ENCODE results near the gene RASAL2. TPM values are rescaled to one million over a fixed set of nuclear protein-coding genes. Genes with fewer than 3 reads are reported as not detected.

The RASAL2 gene
- total RNA-seq, 3 donors from 2014 or later (not counting 1 experiment from before 2014, with no cell fraction given), result 0.16 to 0.23 TPM; not detected in 1

DNA sequence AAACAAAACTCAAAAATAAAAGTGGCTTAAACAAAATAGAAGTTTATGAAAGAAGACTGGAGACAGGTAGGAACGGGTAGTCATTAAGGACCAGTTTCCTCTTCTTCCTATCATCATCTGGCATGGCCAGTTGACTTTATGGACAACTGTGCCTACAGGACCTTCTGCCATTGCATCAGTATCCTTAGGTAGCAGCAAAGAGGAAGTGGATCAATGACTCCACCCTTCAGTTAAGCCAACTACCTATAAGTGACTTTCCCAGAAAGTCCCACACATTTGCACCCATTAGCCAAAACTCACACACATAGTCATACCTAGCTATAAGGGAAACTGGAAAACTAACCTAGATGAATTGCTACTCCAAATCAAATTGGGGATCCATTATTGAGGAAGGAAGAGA lies 51.7 kb downstream of the RASAL2 start:
- Mint-ChIP-seq H3K9me3 (peaks cover 3% of the 10 kb centered on the region in 2 donors), H3K4me1 (no peaks in the 10 kb centered on the region), H3K27me3 (ENCODE audit: low read depth in 2 of 2) (no peaks in the 10 kb centered on the region), H3K27ac (no peak overlapping the region), H3K36me3 (no peaks in the 10 kb centered on the region), H3K4me3 (no peak overlapping the region)
- DNase-seq, result no peak
- no peak overlapping the region for H3K27ac ChIP-seq (ENCODE audit: low read length)
- 88% methylated on average over 1 of the region's 1 CpG for WGBS (ENCODE audit: insufficient coverage)
- no peak for TF ChIP-seq CTCF (IDR thresholded peaks at IDR 0.05)
- H3K36me3 ChIP-seq (ENCODE audit: control insufficient read depth, insufficient read depth, low read length), result no peaks in the 10 kb centered on the region
- H3K27me3 ChIP-seq (ENCODE audit: control insufficient read depth, insufficient read depth, low read length), result no peaks in the 10 kb centered on the region
- no peak for ATAC-seq
- H3K4me1 ChIP-seq (ENCODE audit: control insufficient read depth, insufficient read depth, low read length), result no peaks in the 10 kb centered on the region
- no peak overlapping the region for H3K4me3 ChIP-seq (ENCODE audit: low read length)
- intact Hi-C loops (cut with micrococcal nuclease), result no loop called here
- H3K9me3 ChIP-seq (ENCODE audit: control insufficient read depth, insufficient read depth, low read length), result no peaks in the 10 kb centered on the region

GRCh38 chr1:178146436-178146835 lies 52.5 kb downstream of the RASAL2 start:
- WGBS (ENCODE audit: insufficient coverage), result 100% methylated on average over 2 of the region's 2 CpGs
- Mint-ChIP-seq H3K27ac (no peak overlapping the region), H3K36me3 (no peaks in the 10 kb centered on the region), H3K4me1 (no peaks in the 10 kb centered on the region), H3K4me3 (no peak overlapping the region), H3K9me3 (peaks cover 3% of the 10 kb centered on the region in 2 donors), H3K27me3 (ENCODE audit: low read depth in 2 of 2) (no peaks in the 10 kb centered on the region)
- H3K27me3 ChIP-seq (ENCODE audit: control insufficient read depth, insufficient read depth, low read length), result no peaks in the 10 kb centered on the region
- H3K4me3 ChIP-seq (ENCODE audit: low read length), result no peak overlapping the region
- no peak for DNase-seq
- TF ChIP-seq CTCF (IDR thresholded peaks at IDR 0.05), result no peak
- no peaks in the 10 kb centered on the region for H3K9me3 ChIP-seq (ENCODE audit: control insufficient read depth, insufficient read depth, low read length)
- no peaks in the 10 kb centered on the region for H3K4me1 ChIP-seq (ENCODE audit: control insufficient read depth, insufficient read depth, low read length)
- no peaks in the 10 kb centered on the region for H3K36me3 ChIP-seq (ENCODE audit: control insufficient read depth, insufficient read depth, low read length)
- H3K27ac ChIP-seq (ENCODE audit: low read length), result no peak overlapping the region
- ATAC-seq, result no peak
- intact Hi-C loops (cut with micrococcal nuclease), result no loop called here

GRCh38 chr1:178150610-178151009 lies 56.7 kb downstream of the RASAL2 start:
- Mint-ChIP-seq H3K27me3 (ENCODE audit: low read depth in 2 of 2) (no peaks in the 10 kb centered on the region), H3K9me3 (no peaks in the 10 kb centered on the region), H3K27ac (no peak overlapping the region), H3K36me3 (no peaks in the 10 kb centered on the region), H3K4me3 (no peak overlapping the region), H3K4me1 (no peaks in the 10 kb centered on the region)
- no CpG with 5 or more reads among the region's 1 CpG for WGBS (ENCODE audit: insufficient coverage)
- intact Hi-C loops (cut with micrococcal nuclease), result no loop called here
- Histone ChIP-seq H3K4me3 (ENCODE audit: low read length) (no peak overlapping the region), H3K9me3 (ENCODE audit: control insufficient read depth, insufficient read depth, low read length) (no peaks in the 10 kb centered on the region), H3K4me1 (ENCODE audit: control insufficient read depth, insufficient read depth, low read length) (no peaks in the 10 kb centered on the region), H3K27me3 (ENCODE audit: control insufficient read depth, insufficient read depth, low read length) (no peaks in the 10 kb centered on the region), H3K27ac (ENCODE audit: low read length) (no peak overlapping the region), H3K36me3 (ENCODE audit: control insufficient read depth, insufficient read depth, low read length) (no peaks in the 10 kb centered on the region)
- ATAC-seq, result no peak
- TF ChIP-seq CTCF (IDR thresholded peaks at IDR 0.05), result no peak
- no peak for DNase-seq

DNA sequence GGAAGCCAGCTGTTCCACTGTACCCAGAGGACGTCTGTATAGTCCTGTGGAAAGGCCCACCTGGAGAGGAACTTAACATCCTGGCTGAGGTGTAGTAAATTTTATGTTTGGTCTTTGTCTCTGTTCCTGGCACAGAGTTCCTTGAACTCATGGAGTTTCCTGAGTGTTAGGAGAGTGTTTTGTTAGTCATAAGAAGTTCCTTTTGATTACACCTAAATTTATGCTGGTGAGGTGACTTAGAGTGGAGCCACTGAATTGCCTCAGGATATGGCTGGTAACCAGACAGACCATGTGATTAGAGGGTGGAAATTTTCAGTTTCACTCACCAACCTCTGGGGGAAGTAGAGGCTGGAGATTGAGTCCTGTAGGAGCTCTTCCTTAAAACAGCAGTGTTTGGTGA lies 57.9 kb downstream of the RASAL2 start:
- Mint-ChIP-seq H3K4me3 (no peak overlapping the region), H3K36me3 (no peaks in the 10 kb centered on the region), H3K9me3 (no peaks in the 10 kb centered on the region), H3K4me1 (no peaks in the 10 kb centered on the region), H3K27me3 (ENCODE audit: low read depth in 2 of 2) (no peaks in the 10 kb centered on the region), H3K27ac (no peak overlapping the region)
- Histone ChIP-seq H3K36me3 (ENCODE audit: control insufficient read depth, insufficient read depth, low read length) (no peaks in the 10 kb centered on the region), H3K4me1 (ENCODE audit: control insufficient read depth, insufficient read depth, low read length) (no peaks in the 10 kb centered on the region), H3K9me3 (ENCODE audit: control insufficient read depth, insufficient read depth, low read length) (no peaks in the 10 kb centered on the region), H3K27ac (ENCODE audit: low read length) (no peak overlapping the region), H3K4me3 (ENCODE audit: low read length) (no peak overlapping the region), H3K27me3 (ENCODE audit: control insufficient read depth, insufficient read depth, low read length) (no peaks in the 10 kb centered on the region)
- DNase-seq, result no peak
- ATAC-seq, result no peak
- WGBS (ENCODE audit: insufficient coverage), result 37% methylated on average over 1 of the region's 1 CpG
- no peak for TF ChIP-seq CTCF (IDR thresholded peaks at IDR 0.05)
- intact Hi-C loops (cut with micrococcal nuclease), result no loop called here

Measured in natural killer cell (primary cell).